ENCODE measurements around the gene PRDM8.
"Not testable (repeated sequence)": the region's sequence is repeated elsewhere in the genome, so short reads cannot be mapped to it uniquely, and the experiment has no call there.

Gene PRDM8

GRCh38 chr4:80231180-80231579 is 33.9 kb downstream of the PRDM8 start:
- no peak for DNase-seq

- no peak for DNase-seq
Measured at GRCh38 chr4:80232707-80233370, 35.5 kb downstream of the PRDM8 start.

- no peak for DNase-seq
Measured at GRCh38 chr4:80233390-80233789, 36.1 kb downstream of the PRDM8 start.

GRCh38 chr4:80235451-80235850 is 38.1 kb downstream of the PRDM8 start:
- DNase-seq: no peak

GRCh38 chr4:80237992-80238391 is 40.7 kb downstream of the PRDM8 start:
- no peak for DNase-seq

GRCh38 chr4:80239480-80240150 is 42.3 kb downstream of the PRDM8 start:
- no peak for DNase-seq

- DNase-seq: no peak
Measured at GRCh38 chr4:80240976-80241375, 43.7 kb downstream of the PRDM8 start.

GRCh38 chr4:80243274-80244018 is 46.1 kb downstream of the PRDM8 start:
- no peak for DNase-seq

GRCh38 chr4:80247484-80247883 is 50.2 kb downstream of the PRDM8 start:
- DNase-seq: not testable (repeated sequence)

- no peak for DNase-seq
Measured at GRCh38 chr4:80249144-80249543, 51.8 kb downstream of the PRDM8 start.

- no peak for DNase-seq
Measured at GRCh38 chr4:80252427-80252826, 55.1 kb downstream of the PRDM8 start.

GRCh38 chr4:80252953-80253352 is 55.6 kb downstream of the PRDM8 start:
- DNase-seq: no peak

- DNase-seq: no peak
Measured at GRCh38 chr4:80253510-80253909, 56.2 kb downstream of the PRDM8 start.

All from NCI-H524 treated with DMSO at 0.1 percent for 48 hours (cell line).